Measurements from ENCODE around the gene TAS2R60.
A peak's percentile ranks its signal among the peaks of the same experiment; 100 is the strongest.

DNA sequence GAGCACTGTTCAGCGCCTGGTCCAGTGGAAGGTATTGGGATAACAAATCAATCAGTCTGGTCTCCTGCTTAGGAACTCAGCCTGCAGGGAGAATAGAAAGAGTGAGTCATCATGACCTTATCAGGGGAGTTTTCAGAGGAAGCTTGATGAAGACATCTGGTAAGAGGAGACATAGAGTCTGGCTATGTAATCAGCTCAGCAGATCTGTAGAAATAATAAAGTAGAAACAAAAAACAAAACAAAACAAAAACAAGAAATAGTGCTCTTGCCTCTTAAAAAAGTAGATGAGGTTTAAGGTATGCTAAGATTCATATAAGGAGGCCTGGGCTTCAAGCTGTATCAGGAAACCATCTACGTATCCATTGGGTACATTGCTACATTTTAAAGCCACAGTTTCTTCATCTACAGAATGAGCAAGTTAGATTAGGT lies 48.8 kb downstream of the TAS2R60 start:
- TF ChIP-seq, protein P1, sequence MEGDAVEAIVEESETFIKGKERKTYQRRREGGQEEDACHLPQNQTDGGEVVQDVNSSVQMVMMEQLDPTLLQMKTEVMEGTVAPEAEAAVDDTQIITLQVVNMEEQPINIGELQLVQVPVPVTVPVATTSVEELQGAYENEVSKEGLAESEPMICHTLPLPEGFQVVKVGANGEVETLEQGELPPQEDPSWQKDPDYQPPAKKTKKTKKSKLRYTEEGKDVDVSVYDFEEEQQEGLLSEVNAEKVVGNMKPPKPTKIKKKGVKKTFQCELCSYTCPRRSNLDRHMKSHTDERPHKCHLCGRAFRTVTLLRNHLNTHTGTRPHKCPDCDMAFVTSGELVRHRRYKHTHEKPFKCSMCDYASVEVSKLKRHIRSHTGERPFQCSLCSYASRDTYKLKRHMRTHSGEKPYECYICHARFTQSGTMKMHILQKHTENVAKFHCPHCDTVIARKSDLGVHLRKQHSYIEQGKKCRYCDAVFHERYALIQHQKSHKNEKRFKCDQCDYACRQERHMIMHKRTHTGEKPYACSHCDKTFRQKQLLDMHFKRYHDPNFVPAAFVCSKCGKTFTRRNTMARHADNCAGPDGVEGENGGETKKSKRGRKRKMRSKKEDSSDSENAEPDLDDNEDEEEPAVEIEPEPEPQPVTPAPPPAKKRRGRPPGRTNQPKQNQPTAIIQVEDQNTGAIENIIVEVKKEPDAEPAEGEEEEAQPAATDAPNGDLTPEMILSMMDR (IDR thresholded peaks at IDR 0.05; ENCODE audit: extremely low read depth in 1 of 2, insufficient read depth in 1 of 2, low read depth in 1 of 2, low read length in 2 of 2), result no peak
- TF ChIP-seq, protein P2, sequence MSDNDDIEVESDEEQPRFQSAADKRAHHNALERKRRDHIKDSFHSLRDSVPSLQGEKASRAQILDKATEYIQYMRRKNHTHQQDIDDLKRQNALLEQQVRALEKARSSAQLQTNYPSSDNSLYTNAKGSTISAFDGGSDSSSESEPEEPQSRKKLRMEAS (IDR thresholded peaks at IDR 0.05; ENCODE audit: insufficient read depth, insufficient read length), result no peak
- no peak for TF ChIP-seq EZH2 (IDR thresholded peaks at IDR 0.05; ENCODE audit: borderline replicate concordance, low read depth, low read length, severe bottlenecking)
- TF ChIP-seq JUN (IDR thresholded peaks at IDR 0.05; ENCODE audit: borderline replicate concordance, insufficient read depth, insufficient read length, low read depth), result peak; percentile 99
